ENCODE measurements around the gene NDST4. TPM values are rescaled to one million over a fixed set of nuclear protein-coding genes. Genes with fewer than 3 reads are reported as not detected.

Gene NDST4
- total and polyA plus RNA-seq, 2 of the 13 experiments (the other 11 are each of a cell fraction or from before 2014, with no cell fraction given), result not detected

DNA sequence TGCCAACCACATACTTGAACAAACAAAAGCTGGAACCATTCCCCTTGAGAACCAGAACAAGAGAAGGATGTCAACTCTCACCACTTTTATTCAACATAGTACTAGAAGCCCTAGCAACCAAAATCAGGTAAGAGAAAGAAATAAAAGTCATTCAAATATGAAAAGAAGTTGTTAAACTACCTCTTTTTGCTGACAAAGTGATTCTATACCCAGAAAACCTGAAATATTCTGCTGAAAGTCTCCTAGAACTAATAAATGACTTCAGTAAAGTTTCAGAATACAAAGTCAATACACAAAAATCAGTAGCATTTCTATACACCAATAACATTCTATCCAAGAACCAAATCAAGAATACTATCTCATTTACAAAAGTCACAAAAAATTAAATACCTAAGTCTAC lies 327.9 kb downstream of the NDST4 start:
- Histone ChIP-seq H3K4me2 (ENCODE audit: low read depth, low read length) (no peak overlapping the region), H3K4me1 (ENCODE audit: insufficient read depth, low read length) (no peaks in the 10 kb centered on the region), H3K36me3 (replicated peaks in 1 of 2; ENCODE audit: control insufficient read depth in 1 of 2, insufficient read depth in 2 of 2, low read length in 2 of 2) (no peaks in the 10 kb centered on the region), H3K9ac (ENCODE audit: insufficient read depth, low read depth, low read length) (no peak overlapping the region), H3K4me3 (replicated peaks in 1 of 3; ENCODE audit: insufficient read depth in 1 of 3, low read depth in 2 of 3, low read length in 3 of 3) (no peak overlapping the region), H3K27ac (ENCODE audit: extremely low read length, insufficient read depth, low read length) (no peak overlapping the region), H2AFZ (ENCODE audit: low read length) (no peak overlapping the region), H4K20me1 (ENCODE audit: insufficient read depth, low read length) (no peaks in the 10 kb centered on the region), H3K9me3 (ENCODE audit: low read length) (no peaks in the 10 kb centered on the region), H3K27me3 (ENCODE audit: control insufficient read depth in 1 of 2, insufficient read depth in 2 of 2, low read length in 2 of 2) (no peaks in the 10 kb centered on the region; a peak in 1 of 5 replicates), H3K79me2 (ENCODE audit: insufficient read depth, low read length) (no peaks in the 10 kb centered on the region)
- ChIA-PET CTCF (ENCODE audit: low intra/inter-chr PET ratio, low total read pairs) (no interaction called here), POLR2A (no interaction called here)
- no peak for ATAC-seq
- in situ Hi-C loops (cut with HindIII; ENCODE audit: extremely low pct_ligation_motif_present, low pct_unique_long_range_greater_than_20kb), result loop anchor here (10.0 kb wide), 1 partner anchor 269 kb away; no protein-coding TSS in a partner anchor
- BruUV-seq (replicated peaks), result no TSS peak
- intact Hi-C loops (cut with micrococcal nuclease; ENCODE audit: unreplicated experiment), result no loop called here
- no peak for DNase-seq (ENCODE audit: low spot score)
- no peak for TF ChIP-seq KLF11 (CRISPR knock-in tag; IDR thresholded peaks at IDR 0.05)
- TF ChIP-seq MAFK (conservative IDR thresholded peaks at IDR 0.05 in 1 of 2, IDR thresholded peaks at IDR 0.05 in 1 of 2; ENCODE audit: low read length in 2 of 2), result peak; percentile 55 to 79; a peak in 3 of 4 replicates
- no peak for TF ChIP-seq ZNF737 (CRISPR knock-in tag; IDR thresholded peaks at IDR 0.05; ENCODE audit: borderline replicate concordance)
- TF ChIP-seq MAFF (IDR thresholded peaks at IDR 0.05; ENCODE audit: low read depth, low read length), result peak; percentile 58; the same call in 1 of the 2 replicates
- TF ChIP-seq ZNF674 (CRISPR knock-in tag; IDR thresholded peaks at IDR 0.05; ENCODE audit: low read depth), result no peak
- no peak for FAIRE-seq

DNA sequence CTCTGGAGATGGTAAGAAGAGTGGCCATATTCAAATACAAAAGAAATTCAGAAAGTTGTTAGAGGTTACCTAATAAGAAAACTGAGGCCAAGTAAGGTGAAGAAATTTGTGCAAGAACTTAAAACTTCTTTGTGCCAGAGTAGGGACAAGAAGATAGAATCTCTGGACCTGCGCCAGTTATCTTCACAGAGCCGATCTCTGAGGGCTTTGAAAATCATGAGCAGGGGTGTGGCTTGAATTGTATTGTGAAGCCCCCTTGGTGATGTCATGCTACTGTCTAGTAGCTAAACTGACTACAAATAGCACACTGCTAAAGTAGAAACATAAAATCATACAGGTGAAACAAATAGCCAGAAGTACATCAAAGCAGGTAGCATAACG lies 330.2 kb downstream of the NDST4 start:
- Histone ChIP-seq H3K27me3 (ENCODE audit: control insufficient read depth in 1 of 2, insufficient read depth in 2 of 2, low read length in 2 of 2) (no peaks in the 10 kb centered on the region; a peak in 1 of 5 replicates), H2AFZ (ENCODE audit: low read length) (no peak overlapping the region), H3K27ac (ENCODE audit: extremely low read length, insufficient read depth, low read length) (no peak overlapping the region), H3K4me2 (ENCODE audit: low read depth, low read length) (no peak overlapping the region), H3K4me1 (ENCODE audit: insufficient read depth, low read length) (no peaks in the 10 kb centered on the region), H3K9ac (ENCODE audit: insufficient read depth, low read depth, low read length) (no peak overlapping the region), H3K36me3 (replicated peaks in 1 of 2; ENCODE audit: control insufficient read depth in 1 of 2, insufficient read depth in 2 of 2, low read length in 2 of 2) (no peaks in the 10 kb centered on the region), H3K79me2 (ENCODE audit: insufficient read depth, low read length) (no peaks in the 10 kb centered on the region), H3K9me3 (ENCODE audit: low read length) (no peaks in the 10 kb centered on the region), H4K20me1 (ENCODE audit: insufficient read depth, low read length) (no peaks in the 10 kb centered on the region), H3K4me3 (replicated peaks in 1 of 3; ENCODE audit: insufficient read depth in 1 of 3, low read depth in 2 of 3, low read length in 3 of 3) (no peak overlapping the region)
- BruUV-seq (replicated peaks), result no TSS peak
- FAIRE-seq (no peak), DNase-seq (ENCODE audit: low spot score) (no peak), ATAC-seq (no peak)
- intact Hi-C loops (cut with micrococcal nuclease; ENCODE audit: unreplicated experiment), result no loop called here
- POLR2A ChIA-PET, result no interaction called here
- CTCF ChIA-PET (ENCODE audit: low intra/inter-chr PET ratio, low total read pairs), result no interaction called here
- in situ Hi-C loops (cut with HindIII; ENCODE audit: extremely low pct_ligation_motif_present, low pct_unique_long_range_greater_than_20kb), result loop anchor here (10.0 kb wide), 1 partner anchor 272 kb away; no protein-coding TSS in a partner anchor
- TF ChIP-seq ZNF549 (CRISPR knock-in tag; IDR thresholded peaks at IDR 0.05) (no peak), PRMT3 (CRISPR knock-in tag; IDR thresholded peaks at IDR 0.05; ENCODE audit: borderline replicate concordance, low read depth) (no peak), ELF1 (CRISPR knock-in tag; IDR thresholded peaks at IDR 0.05) (no peak), HOXA5 (CRISPR knock-in tag; IDR thresholded peaks at IDR 0.05) (no peak), ZNF775 (CRISPR knock-in tag; IDR thresholded peaks at IDR 0.05; ENCODE audit: borderline replicate concordance) (no peak), ZNF460 (CRISPR knock-in tag; IDR thresholded peaks at IDR 0.05; ENCODE audit: borderline replicate concordance) (no peak), MIXL1 (CRISPR knock-in tag; IDR thresholded peaks at IDR 0.05) (no peak), TMF1 (CRISPR knock-in tag; IDR thresholded peaks at IDR 0.05; ENCODE audit: low read depth) (no peak)
- TF ChIP-seq, protein P1, sequence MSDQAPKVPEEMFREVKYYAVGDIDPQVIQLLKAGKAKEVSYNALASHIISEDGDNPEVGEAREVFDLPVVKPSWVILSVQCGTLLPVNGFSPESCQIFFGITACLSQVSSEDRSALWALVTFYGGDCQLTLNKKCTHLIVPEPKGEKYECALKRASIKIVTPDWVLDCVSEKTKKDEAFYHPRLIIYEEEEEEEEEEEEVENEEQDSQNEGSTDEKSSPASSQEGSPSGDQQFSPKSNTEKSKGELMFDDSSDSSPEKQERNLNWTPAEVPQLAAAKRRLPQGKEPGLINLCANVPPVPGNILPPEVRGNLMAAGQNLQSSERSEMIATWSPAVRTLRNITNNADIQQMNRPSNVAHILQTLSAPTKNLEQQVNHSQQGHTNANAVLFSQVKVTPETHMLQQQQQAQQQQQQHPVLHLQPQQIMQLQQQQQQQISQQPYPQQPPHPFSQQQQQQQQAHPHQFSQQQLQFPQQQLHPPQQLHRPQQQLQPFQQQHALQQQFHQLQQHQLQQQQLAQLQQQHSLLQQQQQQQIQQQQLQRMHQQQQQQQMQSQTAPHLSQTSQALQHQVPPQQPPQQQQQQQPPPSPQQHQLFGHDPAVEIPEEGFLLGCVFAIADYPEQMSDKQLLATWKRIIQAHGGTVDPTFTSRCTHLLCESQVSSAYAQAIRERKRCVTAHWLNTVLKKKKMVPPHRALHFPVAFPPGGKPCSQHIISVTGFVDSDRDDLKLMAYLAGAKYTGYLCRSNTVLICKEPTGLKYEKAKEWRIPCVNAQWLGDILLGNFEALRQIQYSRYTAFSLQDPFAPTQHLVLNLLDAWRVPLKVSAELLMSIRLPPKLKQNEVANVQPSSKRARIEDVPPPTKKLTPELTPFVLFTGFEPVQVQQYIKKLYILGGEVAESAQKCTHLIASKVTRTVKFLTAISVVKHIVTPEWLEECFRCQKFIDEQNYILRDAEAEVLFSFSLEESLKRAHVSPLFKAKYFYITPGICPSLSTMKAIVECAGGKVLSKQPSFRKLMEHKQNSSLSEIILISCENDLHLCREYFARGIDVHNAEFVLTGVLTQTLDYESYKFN (CRISPR knock-in tag; conservative IDR thresholded peaks at IDR 0.05), result no peak
- WGBS (ENCODE audit: low lambda C conversion rate), result 2% methylated on average over 3 of the region's 3 CpGs
